ENCODE measurements around the gene TWF2. TPM values are rescaled to one million over a fixed set of nuclear protein-coding genes. Genes with fewer than 3 reads are reported as not detected.
A peak's percentile ranks its signal among the peaks of the same experiment; 100 is the strongest.
"Not testable (repeated sequence)": the region's sequence is repeated elsewhere in the genome, so short reads cannot be mapped to it uniquely, and the experiment has no call there.

Gene TWF2
- polyA plus RNA-seq, 1 donor from 2014 or later: 61.7 TPM

GRCh38 chr3:52286777-52287110 lies 47.8 kb upstream of the TWF2 start:
- no peak overlapping the region for H2AFZ ChIP-seq (ENCODE audit: low read depth, low read length)
- no peak for TF ChIP-seq RAD21 (conservative IDR thresholded peaks at IDR 0.05)
- peak; percentile 5 for TF ChIP-seq POLR2AphosphoS5 (IDR thresholded peaks at IDR 0.05)
- peak overlapping the region; percentile 72 for H3K4me2 ChIP-seq (ENCODE audit: low read length)
- no peaks in the 10 kb centered on the region for H3K9me2 ChIP-seq (ENCODE audit: insufficient read depth, low read length)
- no peaks in the 10 kb centered on the region for H3K79me2 ChIP-seq (replicated peaks; ENCODE audit: insufficient read depth, low read length)
- H4K20me1 ChIP-seq (ENCODE audit: insufficient read depth): no peaks in the 10 kb centered on the region
- H3K9me3 ChIP-seq (ENCODE audit: low read length): no peaks in the 10 kb centered on the region
- peak overlapping the region; percentile 97 for H3K27ac ChIP-seq (ENCODE audit: low read length)
- peak overlapping the region; percentile 69 for H3K4me3 ChIP-seq (ENCODE audit: low read length)
- H3K36me3 ChIP-seq (ENCODE audit: insufficient read depth, low read length): no peaks in the 10 kb centered on the region
- no peaks in the 10 kb centered on the region for H3F3A ChIP-seq (ENCODE audit: insufficient read depth, low read length, poor library complexity, severe bottlenecking)
- no peaks in the 10 kb centered on the region for H3K27me3 ChIP-seq (ENCODE audit: insufficient read depth, low read depth, low read length)
- peak overlapping the region; percentile 90 for H3K9ac ChIP-seq (ENCODE audit: low read length)

DNA sequence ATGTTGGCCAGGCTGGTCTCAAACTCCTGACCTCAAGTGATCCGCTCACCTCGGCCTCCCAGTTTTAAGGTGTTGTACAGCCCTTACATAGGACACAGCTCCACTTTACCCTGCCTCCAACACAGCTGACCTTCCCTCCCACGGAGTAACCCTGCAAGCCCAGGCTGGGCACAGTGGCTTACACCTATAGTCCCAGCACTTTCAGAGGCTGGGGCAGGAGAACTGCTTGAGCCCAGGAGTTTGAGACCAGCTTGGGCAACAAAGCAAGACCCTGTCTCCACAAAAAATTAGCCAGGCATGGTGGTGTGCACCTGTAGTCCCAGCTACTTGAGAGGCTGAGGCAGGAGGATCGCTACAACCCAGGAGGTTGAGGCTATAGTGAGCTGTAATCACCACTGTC lies 45.1 kb upstream of the TWF2 start:
- H3K4me2 ChIP-seq (ENCODE audit: low read length); H3F3A ChIP-seq (ENCODE audit: insufficient read depth, low read length, poor library complexity, severe bottlenecking); H3K27me3 ChIP-seq (ENCODE audit: insufficient read depth, low read depth, low read length); H3K4me3 ChIP-seq (ENCODE audit: low read length); H4K20me1 ChIP-seq (ENCODE audit: insufficient read depth); H3K9me2 ChIP-seq (ENCODE audit: insufficient read depth, low read length); H3K9me3 ChIP-seq (ENCODE audit: low read length); H3K27ac ChIP-seq (ENCODE audit: low read length); H3K36me3 ChIP-seq (ENCODE audit: insufficient read depth, low read length); H2AFZ ChIP-seq (ENCODE audit: low read depth, low read length); H3K79me2 ChIP-seq (replicated peaks; ENCODE audit: insufficient read depth, low read length); H3K9ac ChIP-seq (ENCODE audit: low read length): not testable (repeated sequence)

- no peak overlapping the region for H3K9ac ChIP-seq (ENCODE audit: low read length)
- no peaks in the 10 kb centered on the region for H3K27me3 ChIP-seq (ENCODE audit: insufficient read depth, low read depth, low read length)
- no peaks in the 10 kb centered on the region for H4K20me1 ChIP-seq (ENCODE audit: insufficient read depth)
- TF ChIP-seq REST (IDR thresholded peaks at IDR 0.05; ENCODE audit: borderline replicate concordance): no peak
- TF ChIP-seq POLR2AphosphoS5 (IDR thresholded peaks at IDR 0.05): no peak
- TF ChIP-seq EP300 (conservative IDR thresholded peaks at IDR 0.05; ENCODE audit: poor library complexity, severe bottlenecking): no peak
- TF ChIP-seq EZH2 (IDR thresholded peaks at IDR 0.05; ENCODE audit: borderline replicate concordance, insufficient read depth, low read length, poor library complexity, severe bottlenecking): no peak
- no peak for TF ChIP-seq TAF1 (IDR thresholded peaks at IDR 0.05; ENCODE audit: low read depth)
- TF ChIP-seq RAD21 (conservative IDR thresholded peaks at IDR 0.05): no peak
- TF ChIP-seq CTCF (IDR thresholded peaks at IDR 0.05; ENCODE audit: poor library complexity, severe bottlenecking): no peak
- no peak for TF ChIP-seq SMC3 (conservative IDR thresholded peaks at IDR 0.05; ENCODE audit: poor library complexity)
- TF ChIP-seq MXI1 (conservative IDR thresholded peaks at IDR 0.05; ENCODE audit: poor library complexity, severe bottlenecking): no peak
- no peaks in the 10 kb centered on the region for H3K9me2 ChIP-seq (ENCODE audit: insufficient read depth, low read length)
- no peak overlapping the region for H3K27ac ChIP-seq (ENCODE audit: low read length)
- no peak overlapping the region for H2AFZ ChIP-seq (ENCODE audit: low read depth, low read length)
- H3K9me3 ChIP-seq (ENCODE audit: low read length): no peaks in the 10 kb centered on the region
- no peaks in the 10 kb centered on the region for H3K36me3 ChIP-seq (ENCODE audit: insufficient read depth, low read length)
- H3K4me3 ChIP-seq (ENCODE audit: low read length): no peak overlapping the region
- H3F3A ChIP-seq (ENCODE audit: insufficient read depth, low read length, poor library complexity, severe bottlenecking): no peaks in the 10 kb centered on the region
- no peak overlapping the region for H3K4me2 ChIP-seq (ENCODE audit: low read length)
- no peaks in the 10 kb centered on the region for H3K79me2 ChIP-seq (replicated peaks; ENCODE audit: insufficient read depth, low read length)
These were observed 44.3 kb upstream of the TWF2 start for GRCh38 chr3:52283306-52283705.

All from neural cell (in vitro differentiated cells).